Esophagus mucosa (tissue), 1 donor: ENCODE measurements around the gene PLEKHA6. TPM values are rescaled to one million over a fixed set of nuclear protein-coding genes. Genes with fewer than 3 reads are reported as not detected.

Experiments
- ATAC-seq: fragments of 200-7000 bp; cut with Tn5 transposase; one replicate; pipeline ENCODE4 v1.9.1; 2020
- total RNA-seq: library from RNA; stranded (reverse); gene quantifications from one replicate; pipeline ENCODE4 v1.2.4, GENCODE V29; 2023
- donor health status: DM: yes; HTN: yes; CAD: no.

PLEKHA6 gene
- total RNA-seq, 1 donor from 2014 or later = 11.1 TPM

GRCh38 chr1:204280099-204280961 is 79.4 kb downstream of the PLEKHA6 start:
- ATAC-seq = no peak

GRCh38 chr1:204278958-204279357 is 80.8 kb downstream of the PLEKHA6 start:
- no peak for ATAC-seq

GRCh38 chr1:204278251-204278650 is 81.5 kb downstream of the PLEKHA6 start:
- ATAC-seq = no peak

- ATAC-seq = no peak
Observed at GRCh38 chr1:204277563-204278219, 82.0 kb downstream of the PLEKHA6 start.

GRCh38 chr1:204275695-204276370 is 83.9 kb downstream of the PLEKHA6 start:
- no peak for ATAC-seq

GRCh38 chr1:204274446-204274845 is 85.3 kb downstream of the PLEKHA6 start:
- no peak for ATAC-seq

GRCh38 chr1:204272505-204272904 is 87.2 kb downstream of the PLEKHA6 start:
- no peak for ATAC-seq

GRCh38 chr1:204271970-204272369 is 87.8 kb downstream of the PLEKHA6 start:
- ATAC-seq = no peak

GRCh38 chr1:204268101-204268500 is 91.6 kb downstream of the PLEKHA6 start:
- no peak for ATAC-seq

- ATAC-seq = no peak
Observed at GRCh38 chr1:204267191-204267601, 92.5 kb downstream of the PLEKHA6 start.

GRCh38 chr1:204266504-204267034 is 93.2 kb downstream of the PLEKHA6 start:
- ATAC-seq = no peak

GRCh38 chr1:204265665-204266064 is 94.1 kb downstream of the PLEKHA6 start:
- no peak for ATAC-seq

- no peak for ATAC-seq
Observed at GRCh38 chr1:204264805-204265204, 94.9 kb downstream of the PLEKHA6 start.

GRCh38 chr1:204263254-204263910 is 96.3 kb downstream of the PLEKHA6 start:
- ATAC-seq = no peak

- no peak for ATAC-seq
Observed at GRCh38 chr1:204262506-204263253, 97.0 kb downstream of the PLEKHA6 start.

- no peak for ATAC-seq
Observed at GRCh38 chr1:204261746-204262505, 97.8 kb downstream of the PLEKHA6 start.

- no peak for ATAC-seq
Observed at GRCh38 chr1:204261266-204261665, 98.5 kb downstream of the PLEKHA6 start.

- no peak for ATAC-seq
Observed at GRCh38 chr1:204260601-204261197, 99.0 kb downstream of the PLEKHA6 start.

GRCh38 chr1:204259782-204260181 is 99.9 kb downstream of the PLEKHA6 start:
- no peak for ATAC-seq

- ATAC-seq = no peak
Observed at GRCh38 chr1:204259196-204259595, 100.5 kb downstream of the PLEKHA6 start.
